Dermis microvascular lymphatic vessel endothelial cell (primary cell): ENCODE results near the gene MRAS. TPM values are rescaled to one million over a fixed set of nuclear protein-coding genes. Genes with fewer than 3 reads are reported as not detected.
"Not testable (repeated sequence)": the region's sequence is repeated elsewhere in the genome, so short reads cannot be mapped to it uniquely, and the experiment has no call there.

Experiments used
- DNase-seq, 2 donors: peaks; one replicate each; pipeline versions ENCODE4 v3.0.0 to v3.0.0-alpha.2; 2010; ENCODE audit warnings: low read depth in 2 of 2
- total RNA-seq: library from RNA; depleted of rRNA; stranded (reverse); fragments of >200 nt; gene quantifications from 2 replicates; pipeline ENCODE4 v1.2.1, GENCODE V29; 2014

Gene MRAS
- total RNA-seq, 1 donor from 2014 or later: 9.4 TPM

- DNase-seq: no peak
Observed at GRCh38 chr3:138443521-138444503, 95.4 kb downstream of the MRAS start.

- DNase-seq: no peak
Observed at GRCh38 chr3:138445236-138445635, 96.9 kb downstream of the MRAS start.

GRCh38 chr3:138445654-138446053, 97.3 kb downstream of the MRAS start:
- no peak for DNase-seq

- no peak for DNase-seq
Observed at GRCh38 chr3:138448631-138449030, 100.3 kb downstream of the MRAS start.

- DNase-seq: no peak
Observed at GRCh38 chr3:138449490-138449889, 101.1 kb downstream of the MRAS start.

- DNase-seq: no peak
Observed at GRCh38 chr3:138450181-138450580, 101.8 kb downstream of the MRAS start.

- no peak for DNase-seq
Observed at GRCh38 chr3:138450704-138451424, 102.5 kb downstream of the MRAS start.

GRCh38 chr3:138451595-138452162, 103.3 kb downstream of the MRAS start:
- no peak for DNase-seq

- no peak for DNase-seq
Observed at GRCh38 chr3:138452436-138452835, 104.1 kb downstream of the MRAS start.

GRCh38 chr3:138453940-138454339, 105.6 kb downstream of the MRAS start:
- not testable (repeated sequence) for DNase-seq

Other genes with a start within 250 kb of the MRAS start
- gene DZIP1L, start 233.0 kb upstream of the MRAS start, total RNA-seq: 1.1 and 1.7 TPM in 2 replicates
- gene A4GNT, start 216.2 kb upstream of the MRAS start, total RNA-seq: not detected in 2 replicates
- 12.9 and 13.5 TPM in 2 replicates for gene DBR1, start 173.7 kb upstream of the MRAS start, total RNA-seq
- gene ARMC8, start 161.3 kb upstream of the MRAS start, total RNA-seq: 41.1 and 51.2 TPM in 2 replicates
- gene NME9, start 18.7 kb upstream of the MRAS start, total RNA-seq: 0.13 TPM in 1 of 2 replicates, not detected in the other
- gene ESYT3, start 86.0 kb downstream of the MRAS start, total RNA-seq: under 0.01 TPM in 1 of 2 replicates, not detected in the other
- gene CEP70, start 245.7 kb downstream of the MRAS start, total RNA-seq: 9.1 and 13.1 TPM in 2 replicates